ENCODE measurements around the gene CBX4.

DNA sequence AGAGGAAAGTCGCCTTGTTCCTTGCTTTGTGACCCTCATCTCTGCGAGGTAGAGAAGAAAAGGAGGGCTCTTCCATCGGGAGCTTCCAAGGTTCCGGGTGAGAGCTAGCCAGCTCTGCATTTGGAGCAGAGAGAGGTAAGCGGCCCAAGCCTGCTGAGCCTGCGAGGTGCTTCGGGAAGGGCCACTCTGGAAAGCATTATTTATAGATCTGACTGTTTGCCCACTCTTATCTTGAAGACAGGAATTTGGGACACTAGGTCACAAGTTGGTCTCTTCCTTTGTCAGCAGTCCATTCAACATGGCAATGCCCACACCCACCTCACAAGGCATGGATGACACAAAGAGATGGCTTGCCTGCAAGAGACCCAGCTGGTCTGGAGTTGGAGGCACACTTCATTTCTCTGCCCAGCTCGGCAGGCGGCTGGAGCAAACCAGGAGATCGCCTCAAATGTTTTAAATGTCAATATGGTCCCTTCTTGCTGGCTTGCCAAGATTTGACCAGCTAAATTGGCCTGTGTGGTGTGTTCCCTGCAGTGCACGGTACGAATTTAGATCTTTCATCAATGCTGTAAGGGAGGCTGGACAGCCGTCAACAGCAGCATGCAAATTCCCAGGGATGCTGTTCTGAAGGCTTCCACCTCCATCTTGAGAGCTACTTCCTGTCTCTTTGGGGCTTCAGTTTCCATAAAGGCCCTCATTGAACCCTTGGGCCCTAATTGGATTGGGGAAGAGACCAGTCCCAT is 19.5 kb downstream of the CBX4 start:
- TF ChIP-seq SMAD4 (CRISPR knock-in tag; IDR thresholded peaks at IDR 0.05) (no peak), SMAD3 (CRISPR knock-in tag; IDR thresholded peaks at IDR 0.05; ENCODE audit: borderline replicate concordance) (no peak), CREM (CRISPR knock-in tag; IDR thresholded peaks at IDR 0.05) (no peak), CBFB (CRISPR knock-in tag; IDR thresholded peaks at IDR 0.05; ENCODE audit: low read depth) (no peak)
- TF ChIP-seq, protein P1, sequence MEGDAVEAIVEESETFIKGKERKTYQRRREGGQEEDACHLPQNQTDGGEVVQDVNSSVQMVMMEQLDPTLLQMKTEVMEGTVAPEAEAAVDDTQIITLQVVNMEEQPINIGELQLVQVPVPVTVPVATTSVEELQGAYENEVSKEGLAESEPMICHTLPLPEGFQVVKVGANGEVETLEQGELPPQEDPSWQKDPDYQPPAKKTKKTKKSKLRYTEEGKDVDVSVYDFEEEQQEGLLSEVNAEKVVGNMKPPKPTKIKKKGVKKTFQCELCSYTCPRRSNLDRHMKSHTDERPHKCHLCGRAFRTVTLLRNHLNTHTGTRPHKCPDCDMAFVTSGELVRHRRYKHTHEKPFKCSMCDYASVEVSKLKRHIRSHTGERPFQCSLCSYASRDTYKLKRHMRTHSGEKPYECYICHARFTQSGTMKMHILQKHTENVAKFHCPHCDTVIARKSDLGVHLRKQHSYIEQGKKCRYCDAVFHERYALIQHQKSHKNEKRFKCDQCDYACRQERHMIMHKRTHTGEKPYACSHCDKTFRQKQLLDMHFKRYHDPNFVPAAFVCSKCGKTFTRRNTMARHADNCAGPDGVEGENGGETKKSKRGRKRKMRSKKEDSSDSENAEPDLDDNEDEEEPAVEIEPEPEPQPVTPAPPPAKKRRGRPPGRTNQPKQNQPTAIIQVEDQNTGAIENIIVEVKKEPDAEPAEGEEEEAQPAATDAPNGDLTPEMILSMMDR (IDR thresholded peaks at IDR 0.05) = no peak

Measured in WTC11 (cell line).